Esophagus muscularis mucosa (tissue), 3 donors: ENCODE measurements around the gene ZXDC.

Experiments
- POLR2A ChIP-seq: fragments of 450-650 bp; IDR thresholded peaks from one replicate; pipeline ENCODE4 v1.6.1; 2017; ENCODE audit warnings: antibody characterized with exemption, moderate library complexity, mild to moderate bottlenecking, low read depth
- POLR2AphosphoS5 ChIP-seq, 2 donors: sonication (generic); formaldehyde crosslinking; IDR thresholded peaks; one replicate each; pipeline ENCODE4 v1.6.1; 2017; ENCODE audit warnings: antibody characterized with exemption in 2 of 2
- TF ChIP-seq, protein P1 (sequence below), 3 experiments: fragments of 200-600 bp in 2 of 3; fragments of 450-650 bp in 1 of 3; sonication (generic) in 2 of 3; IDR thresholded peaks; one replicate each; pipeline ENCODE4 v1.5.1; 2017 to 2019; ENCODE audit warnings: antibody characterized with exemption in 3 of 3, mild to moderate bottlenecking in 2 of 3, moderate library complexity in 1 of 3

- TF ChIP-seq, protein P1, sequence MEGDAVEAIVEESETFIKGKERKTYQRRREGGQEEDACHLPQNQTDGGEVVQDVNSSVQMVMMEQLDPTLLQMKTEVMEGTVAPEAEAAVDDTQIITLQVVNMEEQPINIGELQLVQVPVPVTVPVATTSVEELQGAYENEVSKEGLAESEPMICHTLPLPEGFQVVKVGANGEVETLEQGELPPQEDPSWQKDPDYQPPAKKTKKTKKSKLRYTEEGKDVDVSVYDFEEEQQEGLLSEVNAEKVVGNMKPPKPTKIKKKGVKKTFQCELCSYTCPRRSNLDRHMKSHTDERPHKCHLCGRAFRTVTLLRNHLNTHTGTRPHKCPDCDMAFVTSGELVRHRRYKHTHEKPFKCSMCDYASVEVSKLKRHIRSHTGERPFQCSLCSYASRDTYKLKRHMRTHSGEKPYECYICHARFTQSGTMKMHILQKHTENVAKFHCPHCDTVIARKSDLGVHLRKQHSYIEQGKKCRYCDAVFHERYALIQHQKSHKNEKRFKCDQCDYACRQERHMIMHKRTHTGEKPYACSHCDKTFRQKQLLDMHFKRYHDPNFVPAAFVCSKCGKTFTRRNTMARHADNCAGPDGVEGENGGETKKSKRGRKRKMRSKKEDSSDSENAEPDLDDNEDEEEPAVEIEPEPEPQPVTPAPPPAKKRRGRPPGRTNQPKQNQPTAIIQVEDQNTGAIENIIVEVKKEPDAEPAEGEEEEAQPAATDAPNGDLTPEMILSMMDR (IDR thresholded peaks at IDR 0.05) = no peak
- no peak for TF ChIP-seq POLR2A
- TF ChIP-seq POLR2AphosphoS5 (IDR thresholded peaks at IDR 0.05) = no peak
Measured at GRCh38 chr3:126514161-126514560, 38.5 kb upstream of the ZXDC start.
